Astrocyte (in vitro differentiated cells and primary cell): ENCODE results near the gene APBB1IP. TPM values are rescaled to one million over a fixed set of nuclear protein-coding genes. Genes with fewer than 3 reads are reported as not detected.
"Not testable (repeated sequence)": the region's sequence is repeated elsewhere in the genome, so short reads cannot be mapped to it uniquely, and the experiment has no call there.

Source experiments
- DNase-seq: peaks from one replicate; pipeline ENCODE4 v3.0.0-alpha.2; 2010; ENCODE audit warnings: low read depth
- FAIRE-seq: peaks from 2 replicates; lab custom pipeline; 2011; peaks lifted over from hg19 to GRCh38; lab: Jason Lieb, UNC
- H2AFZ ChIP-seq: 2 replicates; pipeline ENCODE4 v1.6.0; 2012; ENCODE audit warnings: low read depth, low read length, inconsistent platforms
- H3K27ac ChIP-seq: 2 replicates; pipeline ENCODE4 v1.5.1; 2011; ENCODE audit warnings: low read depth, low read length, inconsistent platforms
- H3K27me3 ChIP-seq: 2 replicates; pipeline ENCODE4 v1.6.0; 2011; ENCODE audit warnings: low read length, inconsistent platforms; ENCODE audit not compliant: insufficient read depth
- H3K36me3 ChIP-seq: 2 replicates; pipeline ENCODE4 v1.5.1; 2011; ENCODE audit warnings: low read length, inconsistent platforms; ENCODE audit not compliant: insufficient read depth
- H3K4me1 ChIP-seq: 2 replicates; pipeline ENCODE4 v1.5.1; 2011; ENCODE audit warnings: low read length, inconsistent platforms; ENCODE audit not compliant: insufficient read depth
- H3K4me2 ChIP-seq: 2 replicates; pipeline ENCODE4 v1.6.0; 2012; ENCODE audit warnings: low read length, inconsistent platforms
- H3K4me3 ChIP-seq: 2 replicates; pipeline ENCODE4 v1.5.1; 2011; ENCODE audit warnings: low read depth, mild to moderate bottlenecking, low read length, inconsistent platforms; ENCODE audit not compliant: insufficient read depth
- H3K79me2 ChIP-seq: 2 replicates; pipeline ENCODE4 v1.6.0; 2012; ENCODE audit warnings: mild to moderate bottlenecking, low read length, inconsistent platforms; ENCODE audit not compliant: insufficient read depth
- H3K9ac ChIP-seq: 2 replicates; pipeline ENCODE4 v1.6.0; 2012; ENCODE audit warnings: mild to moderate bottlenecking, low read length, inconsistent platforms
- H3K9me3 ChIP-seq: 2 replicates; pipeline ENCODE4 v1.5.1; 2012; ENCODE audit warnings: low read depth, mild to moderate bottlenecking, low read length, inconsistent platforms; ENCODE audit not compliant: insufficient read depth
- H4K20me1 ChIP-seq: 2 replicates; pipeline ENCODE4 v1.6.0; 2012; ENCODE audit warnings: low read length, inconsistent platforms; ENCODE audit not compliant: insufficient read depth
- H3K27ac Mint-ChIP-seq: one replicate; pipeline ENCODE4 v1.8.0; 2021; ENCODE audit warnings: mild to moderate bottlenecking, mixed read lengths; ENCODE audit not compliant: unreplicated experiment
- H3K27me3 Mint-ChIP-seq: one replicate; pipeline ENCODE4 v1.8.0; 2021; ENCODE audit warnings: low read depth, mixed read lengths; ENCODE audit not compliant: unreplicated experiment
- H3K36me3 Mint-ChIP-seq: one replicate; pipeline ENCODE4 v1.8.0; 2021; ENCODE audit warnings: low read depth, mixed read lengths; ENCODE audit not compliant: unreplicated experiment
- H3K4me1 Mint-ChIP-seq: one replicate; pipeline ENCODE4 v1.8.0; 2021; ENCODE audit warnings: low read depth, mixed read lengths; ENCODE audit not compliant: unreplicated experiment
- H3K4me3 Mint-ChIP-seq: one replicate; pipeline ENCODE4 v1.8.0; 2021; ENCODE audit warnings: mild to moderate bottlenecking, moderate library complexity, mixed read lengths; ENCODE audit not compliant: unreplicated experiment
- H3K9me3 Mint-ChIP-seq: one replicate; pipeline ENCODE4 v1.8.0; 2021; ENCODE audit warnings: mild to moderate bottlenecking, mixed read lengths; ENCODE audit not compliant: unreplicated experiment
- EZH2 ChIP-seq: IDR thresholded peaks from 2 replicates; pipeline ENCODE4 v1.6.1; 2012; ENCODE audit warnings: mild to moderate bottlenecking, low read length, inconsistent platforms; ENCODE audit not compliant: insufficient read depth
- total RNA-seq: library from RNA; stranded (reverse); gene quantifications from 2 replicates; pipeline ENCODE4 v1.2.1, GENCODE V29; 2021
- TF ChIP-seq, protein P1 (sequence below): IDR thresholded peaks from 2 replicates; pipeline ENCODE4 v1.5.1; 2011; ENCODE audit warnings: low read depth, mild to moderate bottlenecking, inconsistent platforms, low read length, moderate library complexity; ENCODE audit not compliant: insufficient read depth

Gene APBB1IP
- total RNA-seq, 1 donor from 2014 or later = 0.23 TPM

DNA sequence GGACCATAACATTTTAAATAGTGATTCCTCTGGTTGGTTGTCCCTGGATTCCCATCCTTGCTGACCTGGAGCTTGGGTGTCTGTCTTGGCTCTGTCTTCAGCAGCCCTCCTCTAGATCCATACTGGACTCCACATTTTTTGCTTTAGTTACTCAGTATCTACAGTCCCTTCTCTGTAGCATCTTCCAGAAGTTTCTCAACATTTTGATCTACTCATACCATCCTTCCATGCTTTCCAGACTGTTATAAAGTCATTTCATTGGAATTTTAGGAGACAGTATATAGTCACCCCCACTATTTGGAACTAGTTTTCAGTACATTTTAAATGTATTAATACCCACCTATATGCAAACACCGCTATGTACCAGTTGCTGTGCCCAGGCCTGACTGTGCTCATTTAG is 25.8 kb downstream of the APBB1IP start:
- H3K27me3 ChIP-seq = no peaks in the 10 kb centered on the region
- no peak overlapping the region for H3K4me3 ChIP-seq
- FAIRE-seq (no peak), DNase-seq (no peak)
- H3K27me3 Mint-ChIP-seq = no peaks in the 10 kb centered on the region
- H3K79me2 ChIP-seq = no peaks in the 10 kb centered on the region
- no peak overlapping the region for H3K4me2 ChIP-seq
- H4K20me1 ChIP-seq = no peaks in the 10 kb centered on the region
- no peaks in the 10 kb centered on the region for H3K9me3 Mint-ChIP-seq
- H3K36me3 ChIP-seq = no peaks in the 10 kb centered on the region
- H2AFZ ChIP-seq = no peak overlapping the region
- H3K27ac Mint-ChIP-seq = no peak overlapping the region
- no peak overlapping the region for H3K27ac ChIP-seq
- H3K36me3 Mint-ChIP-seq = peaks cover 2% of the 10 kb centered on the region
- H3K4me1 ChIP-seq = peaks cover 11% of the 10 kb centered on the region
- no peaks in the 10 kb centered on the region for H3K9me3 ChIP-seq
- peaks cover 12% of the 10 kb centered on the region for H3K4me1 Mint-ChIP-seq
- no peak for TF ChIP-seq EZH2
- TF ChIP-seq, protein P1, sequence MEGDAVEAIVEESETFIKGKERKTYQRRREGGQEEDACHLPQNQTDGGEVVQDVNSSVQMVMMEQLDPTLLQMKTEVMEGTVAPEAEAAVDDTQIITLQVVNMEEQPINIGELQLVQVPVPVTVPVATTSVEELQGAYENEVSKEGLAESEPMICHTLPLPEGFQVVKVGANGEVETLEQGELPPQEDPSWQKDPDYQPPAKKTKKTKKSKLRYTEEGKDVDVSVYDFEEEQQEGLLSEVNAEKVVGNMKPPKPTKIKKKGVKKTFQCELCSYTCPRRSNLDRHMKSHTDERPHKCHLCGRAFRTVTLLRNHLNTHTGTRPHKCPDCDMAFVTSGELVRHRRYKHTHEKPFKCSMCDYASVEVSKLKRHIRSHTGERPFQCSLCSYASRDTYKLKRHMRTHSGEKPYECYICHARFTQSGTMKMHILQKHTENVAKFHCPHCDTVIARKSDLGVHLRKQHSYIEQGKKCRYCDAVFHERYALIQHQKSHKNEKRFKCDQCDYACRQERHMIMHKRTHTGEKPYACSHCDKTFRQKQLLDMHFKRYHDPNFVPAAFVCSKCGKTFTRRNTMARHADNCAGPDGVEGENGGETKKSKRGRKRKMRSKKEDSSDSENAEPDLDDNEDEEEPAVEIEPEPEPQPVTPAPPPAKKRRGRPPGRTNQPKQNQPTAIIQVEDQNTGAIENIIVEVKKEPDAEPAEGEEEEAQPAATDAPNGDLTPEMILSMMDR = no peak
- H3K4me3 Mint-ChIP-seq = no peak overlapping the region
- H3K9ac ChIP-seq = no peak overlapping the region

DNA sequence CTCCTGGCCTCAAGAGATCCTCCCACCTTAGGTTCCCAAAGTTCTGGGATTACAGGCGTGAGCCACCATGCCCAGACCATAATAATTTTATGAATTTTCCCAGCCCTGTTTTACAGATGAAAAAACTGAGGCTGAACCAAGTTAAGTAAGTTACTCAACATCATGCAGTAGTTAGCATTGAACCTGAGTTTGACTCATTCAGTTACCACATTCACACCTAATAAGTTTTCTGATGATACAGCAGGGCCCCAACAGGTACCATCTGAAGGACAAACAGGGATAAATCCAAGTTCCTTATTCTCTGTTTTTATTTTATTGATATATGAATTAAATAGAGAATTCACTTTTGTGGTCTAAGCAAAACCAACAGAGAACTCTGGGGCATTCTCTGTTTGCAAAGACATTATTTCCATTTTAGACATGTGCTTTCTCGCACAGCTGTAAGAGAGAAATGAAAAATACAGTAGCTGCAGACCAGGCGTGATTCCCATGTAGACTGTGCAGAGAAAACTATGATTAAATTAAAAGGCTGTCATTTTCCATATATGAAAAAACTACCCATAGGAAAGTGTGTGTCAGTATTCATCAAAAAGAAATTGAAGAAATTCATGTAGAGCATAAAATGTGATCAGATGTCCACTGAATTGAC is 26.6 kb downstream of the APBB1IP start:
- Mint-ChIP-seq H3K4me1 (peaks cover 12% of the 10 kb centered on the region), H3K4me3 (no peak overlapping the region), H3K27ac (no peak overlapping the region), H3K9me3 (peaks cover under 1% of the 10 kb centered on the region), H3K36me3 (peaks cover 2% of the 10 kb centered on the region), H3K27me3 (no peaks in the 10 kb centered on the region)
- no peak for DNase-seq
- Histone ChIP-seq H3K4me2 (no peak overlapping the region), H3K27me3 (no peaks in the 10 kb centered on the region), H3K9ac (no peak overlapping the region), H3K36me3 (no peaks in the 10 kb centered on the region), H3K4me1 (peaks cover 11% of the 10 kb centered on the region), H4K20me1 (no peaks in the 10 kb centered on the region), H3K79me2 (no peaks in the 10 kb centered on the region), H3K9me3 (no peaks in the 10 kb centered on the region), H3K27ac (no peak overlapping the region), H2AFZ (no peak overlapping the region), H3K4me3 (no peak overlapping the region)
- FAIRE-seq = no peak
- no peak for TF ChIP-seq EZH2
- TF ChIP-seq, protein P1 = no peak

DNA sequence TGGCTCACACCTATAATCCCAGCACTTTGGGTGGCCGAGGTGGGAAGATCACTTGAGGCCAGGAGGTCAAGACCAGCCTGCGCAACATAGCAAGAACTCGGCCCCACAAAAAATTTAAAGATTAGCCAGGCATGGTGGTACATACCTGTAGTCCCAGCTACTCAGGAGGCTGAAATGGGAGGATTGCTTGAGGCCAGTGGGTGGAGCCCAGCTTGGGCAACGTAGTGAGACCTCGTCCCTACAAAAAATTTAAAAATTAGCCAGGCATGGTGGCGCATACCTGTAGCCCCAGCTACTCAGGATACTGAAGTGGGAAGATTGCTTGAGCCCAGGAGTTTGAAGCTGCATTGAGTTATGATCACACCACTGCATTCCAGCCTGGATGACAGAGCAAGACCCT is 28.4 kb downstream of the APBB1IP start:
- not testable (repeated sequence) for H2AFZ ChIP-seq, DNase-seq, H3K36me3 Mint-ChIP-seq, H3K27me3 Mint-ChIP-seq, H3K27ac Mint-ChIP-seq, H3K36me3 ChIP-seq, H3K79me2 ChIP-seq, H4K20me1 ChIP-seq, FAIRE-seq, H3K9me3 Mint-ChIP-seq, H3K4me3 Mint-ChIP-seq, H3K27me3 ChIP-seq, H3K4me3 ChIP-seq, H3K9ac ChIP-seq, H3K9me3 ChIP-seq, H3K27ac ChIP-seq, H3K4me2 ChIP-seq
- H3K4me1 ChIP-seq = peaks cover 11% of the 10 kb centered on the region
- peaks cover 12% of the 10 kb centered on the region for H3K4me1 Mint-ChIP-seq
